ENCODE results near the gene TGFBRAP1.
A peak's percentile ranks its signal among the peaks of the same experiment; 100 is the strongest.
"Not testable (repeated sequence)": the region's sequence is repeated elsewhere in the genome, so short reads cannot be mapped to it uniquely, and the experiment has no call there.

The TGFBRAP1 gene

DNA sequence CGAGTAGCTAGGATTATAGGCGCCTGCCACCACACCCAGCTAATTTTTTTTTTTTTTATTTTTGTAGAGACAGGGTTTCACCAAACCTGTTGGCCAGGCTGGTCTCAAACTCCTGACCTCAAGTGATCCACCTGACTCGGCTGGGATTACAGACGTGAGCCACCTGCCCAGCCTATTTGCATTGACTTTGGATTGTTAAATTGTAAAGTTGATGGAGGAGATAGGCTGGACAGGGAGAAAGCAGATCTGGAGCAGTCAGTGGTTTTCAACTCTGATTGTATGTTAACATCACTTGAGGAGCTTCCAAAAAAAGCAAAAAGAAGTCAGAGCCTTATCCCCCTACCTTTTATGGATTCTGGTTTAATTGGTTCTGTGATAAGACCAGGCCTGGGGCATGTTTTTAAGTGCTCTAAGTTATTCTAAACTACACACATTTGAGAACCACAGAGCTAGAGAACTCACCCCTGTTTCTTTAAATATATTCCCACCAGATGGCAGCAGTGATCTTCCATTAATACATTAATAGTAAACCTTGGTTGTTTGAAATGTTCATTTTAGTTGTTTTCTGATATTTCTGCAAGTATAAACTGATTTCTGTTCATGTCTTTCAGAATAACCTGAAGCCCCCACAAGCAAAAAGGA lies 15.3 kb upstream of the TGFBRAP1 start:
- DNase-seq (ENCODE audit: low spot score), result no peak

GRCh38 chr2:105339414-105339813 lies 9.9 kb upstream of the TGFBRAP1 start:
- no peak for DNase-seq (ENCODE audit: low spot score)

DNA sequence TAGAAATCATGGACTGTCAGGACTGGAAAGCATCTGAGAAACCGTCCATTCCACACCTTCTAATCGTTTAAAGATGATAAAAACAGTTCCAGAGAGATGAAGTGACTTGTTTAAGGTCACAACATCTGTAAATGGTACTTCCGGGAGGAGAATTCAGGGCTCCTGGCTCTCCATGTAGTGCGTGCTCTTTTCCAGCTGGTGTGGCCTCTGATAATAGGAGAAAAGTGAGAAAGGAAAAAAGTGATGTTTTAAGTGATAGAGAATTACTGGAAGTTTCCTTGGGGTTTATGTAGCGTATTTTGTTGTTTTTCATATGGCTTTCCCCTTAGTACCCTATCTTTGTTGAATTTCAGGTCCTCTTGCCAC lies 8.5 kb upstream of the TGFBRAP1 start:
- DNase-seq (ENCODE audit: low spot score), result no peak

- peak; percentile 82 for DNase-seq (ENCODE audit: low spot score)
These were observed 7.8 kb upstream of the TGFBRAP1 start, which contains the start of gene C2orf49 for GRCh38 chr2:105337122-105338019. C2orf49 (plus strand) TSS chr2:105337540; CDS start chr2:105337588, 48 bp downstream.

GRCh38 chr2:105336786-105337121 lies 7.2 kb upstream of the TGFBRAP1 start:
- DNase-seq (ENCODE audit: low spot score), result no peak

DNA sequence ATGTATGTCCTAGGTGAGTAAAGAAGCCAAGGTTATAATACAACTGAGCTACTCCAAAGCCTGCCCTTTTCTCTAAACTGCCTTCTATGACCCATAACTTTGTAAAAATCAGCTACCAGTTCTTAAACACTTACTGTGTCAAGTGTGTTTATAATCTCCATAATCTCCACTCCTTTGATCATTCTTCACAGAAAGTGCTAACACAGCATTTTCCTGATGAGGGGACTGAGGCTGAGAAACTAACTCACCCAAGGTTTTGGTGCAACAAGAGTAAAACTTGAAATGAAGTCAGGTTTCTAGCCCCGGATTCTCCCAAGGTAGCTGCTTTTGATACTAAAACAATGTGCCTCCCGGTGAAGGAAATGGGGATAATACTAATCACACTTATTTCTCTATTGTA lies 5.9 kb upstream of the TGFBRAP1 start:
- no peak for DNase-seq (ENCODE audit: low spot score)

DNA sequence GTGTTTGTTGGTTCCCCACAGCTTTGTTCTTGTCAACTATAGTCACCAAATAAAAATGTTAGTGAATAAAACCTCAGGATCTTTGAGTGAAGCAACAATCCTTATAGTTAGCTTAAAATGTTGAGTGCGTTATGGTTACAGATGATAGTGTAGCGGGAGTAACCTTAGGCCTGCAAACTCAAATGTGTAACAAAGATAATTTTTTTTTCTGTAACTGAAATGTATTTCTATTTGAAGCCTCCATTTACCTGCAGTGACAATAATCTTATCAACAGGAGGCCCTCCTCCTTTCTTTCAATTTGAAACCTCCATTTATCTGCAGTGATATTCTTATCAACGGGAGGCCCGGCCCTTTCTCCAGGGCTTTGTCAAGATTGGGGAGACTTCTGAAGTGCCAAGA lies 4.7 kb upstream of the TGFBRAP1 start:
- no peak for DNase-seq (ENCODE audit: low spot score)

GRCh38 chr2:105330681-105331375 lies 1.3 kb upstream of the TGFBRAP1 start:
- no peak for DNase-seq (ENCODE audit: low spot score)

- no peak for DNase-seq (ENCODE audit: low spot score)
These were observed 359 bp downstream of the TGFBRAP1 start for GRCh38 chr2:105329197-105329554.

- no peak for DNase-seq (ENCODE audit: low spot score)
These were observed 996 bp downstream of the TGFBRAP1 start for GRCh38 chr2:105328281-105329196.

GRCh38 chr2:105327690-105328089 lies 1.8 kb downstream of the TGFBRAP1 start:
- DNase-seq (ENCODE audit: low spot score), result no peak

- not testable (repeated sequence) for DNase-seq (ENCODE audit: low spot score)
These were observed 2.3 kb downstream of the TGFBRAP1 start for GRCh38 chr2:105327271-105327670.

DNA sequence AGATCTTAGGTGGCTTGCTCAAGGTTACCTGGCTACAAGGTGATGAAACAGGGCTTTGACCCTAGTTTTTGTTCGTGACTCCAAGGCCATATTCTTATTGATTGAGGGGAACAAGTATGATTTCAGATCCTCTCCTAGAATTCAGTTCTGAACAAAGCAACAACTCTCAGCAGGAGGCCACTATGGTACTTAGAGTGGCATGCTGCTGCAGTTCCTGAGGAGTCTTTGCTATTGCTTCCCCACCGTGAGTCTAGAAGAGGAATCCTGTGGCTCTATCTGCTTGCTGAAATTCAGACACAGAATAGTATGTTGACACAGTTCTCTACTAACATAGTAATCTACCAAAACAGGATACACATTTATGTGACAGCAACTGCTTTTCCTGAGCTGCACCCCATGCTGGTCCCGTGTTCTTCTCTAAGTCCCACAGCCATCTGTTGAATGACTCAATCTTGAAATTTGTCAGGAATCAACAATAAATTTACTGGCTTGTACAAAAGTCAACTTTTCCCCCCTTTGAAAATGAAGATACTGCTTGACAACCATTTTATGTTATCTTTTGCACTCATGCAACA lies 4.1 kb downstream of the TGFBRAP1 start:
- no peak for DNase-seq (ENCODE audit: low spot score)

- no peak for DNase-seq (ENCODE audit: low spot score)
These were observed 4.8 kb downstream of the TGFBRAP1 start for GRCh38 chr2:105324732-105325131.

DNA sequence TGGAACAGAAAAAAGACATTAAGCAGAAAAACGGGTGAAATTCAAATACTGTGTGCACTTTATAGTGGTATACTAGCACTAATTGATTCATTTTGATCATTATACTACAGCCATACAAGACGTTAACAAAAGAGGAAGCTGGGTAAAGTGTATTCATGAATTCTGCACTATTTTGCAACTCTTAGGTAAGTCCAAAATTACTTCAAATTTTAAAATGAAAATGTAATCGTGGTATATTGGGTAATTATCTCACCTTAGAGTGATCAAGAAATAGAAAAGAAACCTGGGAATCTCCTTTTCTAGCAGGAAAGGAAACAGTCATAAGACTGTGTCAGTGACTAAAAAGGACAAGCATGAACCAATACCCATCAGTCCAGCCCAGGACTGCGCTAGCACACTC lies 5.4 kb downstream of the TGFBRAP1 start:
- DNase-seq (ENCODE audit: low spot score), result no peak

GRCh38 chr2:105323111-105323510 lies 6.4 kb downstream of the TGFBRAP1 start:
- no peak for DNase-seq (ENCODE audit: low spot score)

DNA sequence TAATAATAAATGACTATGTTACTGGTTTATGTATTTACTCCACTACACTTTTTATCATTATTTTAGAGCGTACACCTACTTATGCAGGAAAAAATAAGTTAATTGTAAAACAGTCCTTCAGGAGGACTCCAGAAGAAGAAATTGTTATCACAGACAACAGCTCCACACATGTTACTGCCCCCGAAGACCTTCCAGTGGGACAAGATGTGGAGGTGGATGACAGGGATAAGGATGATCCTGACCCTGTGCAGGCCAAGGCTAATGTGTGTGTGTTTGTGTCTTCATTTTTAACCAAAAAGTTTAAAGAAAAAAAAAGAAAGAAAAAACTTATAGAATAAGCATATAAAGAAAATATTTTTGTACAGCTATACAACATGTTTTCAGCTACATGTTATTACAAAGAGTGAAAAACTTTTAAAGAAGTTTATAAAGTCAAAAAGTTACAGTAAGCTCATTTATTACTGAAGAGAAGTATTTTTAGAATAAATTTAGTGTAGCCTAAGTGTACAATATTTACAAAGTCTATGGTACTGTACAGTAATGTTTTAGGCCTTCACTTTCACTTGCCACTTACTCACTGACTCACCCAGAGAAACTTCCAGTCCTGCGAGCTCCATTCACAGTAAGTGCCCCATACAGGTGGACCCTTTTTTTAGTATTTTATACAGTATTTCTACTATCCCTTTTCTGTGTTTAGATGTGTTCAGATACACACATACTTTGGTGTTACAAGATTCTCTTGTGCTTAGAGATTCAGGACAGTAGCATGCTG lies 7.5 kb downstream of the TGFBRAP1 start:
- DNase-seq (ENCODE audit: low spot score), result no peak

GRCh38 chr2:105320651-105321215 lies 8.8 kb downstream of the TGFBRAP1 start:
- DNase-seq (ENCODE audit: low spot score), result no peak

DNA sequence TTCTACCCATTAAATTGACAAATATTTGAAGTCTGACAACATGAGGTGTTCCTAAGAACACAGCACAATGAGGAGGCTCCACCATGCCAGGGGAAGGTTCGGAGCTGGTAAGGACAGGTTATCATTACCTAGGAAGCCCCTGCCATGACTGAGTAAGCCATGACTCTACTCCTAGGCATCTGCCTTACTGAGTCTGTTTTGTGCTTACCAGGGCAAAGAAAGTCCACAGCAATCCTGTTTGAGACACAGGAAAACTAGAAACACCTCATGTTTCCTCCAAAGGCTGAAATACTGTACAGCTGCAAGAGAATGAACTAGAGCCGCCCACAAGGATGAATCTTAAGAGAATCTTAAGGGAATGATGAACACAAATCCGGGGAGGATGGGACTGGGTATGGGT lies 11.6 kb downstream of the TGFBRAP1 start:
- DNase-seq (ENCODE audit: low spot score), result no peak

DNA sequence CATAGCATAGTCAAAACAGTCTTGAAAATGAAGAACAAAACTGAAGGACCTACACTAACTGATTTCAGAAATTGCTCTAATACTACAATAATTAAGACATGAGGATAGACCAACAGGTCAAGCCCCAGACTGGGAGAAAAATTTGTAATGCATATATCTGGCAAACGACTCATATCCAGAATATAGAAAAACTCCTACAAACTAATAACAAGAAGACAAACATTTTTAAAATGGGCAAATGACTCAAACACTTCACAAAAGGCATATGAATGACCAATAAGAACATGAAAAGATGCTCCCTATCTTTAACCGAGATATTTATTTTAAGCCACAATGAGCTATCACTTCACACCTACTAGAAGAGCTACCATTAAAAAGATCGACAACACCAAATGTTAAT lies 14.2 kb downstream of the TGFBRAP1 start:
- DNase-seq (ENCODE audit: low spot score), result no peak

Data from CD4-positive, alpha-beta T cell treated with Interleukin-6 at 100 ng/mL for 8 hours (primary cell).